K562 (cell line): ENCODE data around the gene ACHE. TPM values are rescaled to one million over a fixed set of nuclear protein-coding genes. Genes with fewer than 3 reads are reported as not detected.

Experiments used
- CBFA2T2 ChIP-seq: fragments of 450-650 bp; conservative IDR thresholded peaks from 2 replicates; pipeline ENCODE4 v1.6.1; 2017; ENCODE audit warnings: mild to moderate bottlenecking
- CBX5 ChIP-seq: IDR thresholded peaks from 2 replicates; pipeline ENCODE4 v1.6.1; 2014; ENCODE audit warnings: low read depth, borderline replicate concordance
- CTBP1 ChIP-seq: fragments of 450-650 bp; IDR thresholded peaks from 2 replicates; pipeline ENCODE4 v1.6.1; 2016; ENCODE audit warnings: borderline replicate concordance
- DMBX1 ChIP-seq: fragments of 250-450 bp; sonication (Bioruptor Pico); IDR thresholded peaks from 2 replicates; pipeline ENCODE4 v1.8.0; 2022; ENCODE audit warnings: inconsistent platforms, mild to moderate bottlenecking, moderate library complexity, borderline replicate concordance
- KLF13 ChIP-seq: fragments of 450-650 bp; IDR thresholded peaks from 2 replicates; pipeline ENCODE4 v1.6.1; 2016; ENCODE audit warnings: missing genetic modification characterization, low read depth, mild to moderate bottlenecking, missing compliant biosample characterization, moderate library complexity, borderline replicate concordance
- MEF2A ChIP-seq: IDR thresholded peaks from 2 replicates; pipeline ENCODE4 v1.6.1; 2011; ENCODE audit warnings: low read depth, mild to moderate bottlenecking, low read length, moderate library complexity; ENCODE audit not compliant: control insufficient read depth
- MXI1 ChIP-seq: IDR thresholded peaks from 2 replicates; pipeline ENCODE4 v1.6.1; 2011; ENCODE audit warnings: low read depth, mild to moderate bottlenecking, improper control_type of control experiment, low read length
- PHF21A ChIP-seq: fragments of 450-650 bp; IDR thresholded peaks from 2 replicates; pipeline ENCODE4 v1.6.1; 2017; ENCODE audit warnings: low read depth, borderline replicate concordance
- SLC30A9 ChIP-seq: fragments of 250-450 bp; sonication (Bioruptor Pico); IDR thresholded peaks from 2 replicates; pipeline ENCODE4 v1.8.0; 2022; ENCODE audit warnings: mild to moderate bottlenecking, moderate library complexity
- STAT5A ChIP-seq: IDR thresholded peaks from 2 replicates; pipeline ENCODE4 v1.6.1; 2012; ENCODE audit warnings: low read length, inconsistent platforms, borderline replicate concordance
- ZKSCAN3 ChIP-seq: fragments of 250-450 bp; sonication (Bioruptor Pico); IDR thresholded peaks from 2 replicates; pipeline ENCODE4 v1.4.0; 2020
- ZNF133 ChIP-seq: fragments of 250-450 bp; sonication (Bioruptor Pico); IDR thresholded peaks from 2 replicates; pipeline ENCODE4 v1.4.0; 2020; ENCODE audit warnings: mild to moderate bottlenecking
- polyA plus RNA-seq, 8 experiments: library from polyadenylated mRNA; depleted of rRNA in 4 of 8; stranded (reverse) in 5 of 8; unstranded in 3 of 8; fragments of >200 nt; fragmentation: Nextera tagmentation in 2 of 8; fragmentation: Illumina TruSeq in 1 of 8; extraction: Ambion mirVana in 2 of 8; extraction: Trizol in 1 of 8; gene quantifications; 2 replicates each; pipeline versions ENCODE4 v1.2.1 to v1.2.3, GENCODE V29; 2011 to 2014; ENCODE audit warnings: inconsistent platforms in 1 of 8, missing spikeins in 1 of 8
- total RNA-seq, 7 experiments: library from RNA; depleted of rRNA in 6 of 7; stranded (reverse); fragments of >200 nt in 6 of 7; fragmentation: Illumina TruSeq in 2 of 7; extraction: Trizol in 2 of 7; gene quantifications; 2 replicates each; pipeline versions ENCODE4 v1.2.1 to v1.2.3, GENCODE V29; 2011 to 2021; ENCODE audit warnings: low replicate concordance in 1 of 7
- TF ChIP-seq, protein P1 (sequence below): fragments of 250-450 bp; sonication (Bioruptor Pico); IDR thresholded peaks from 2 replicates; pipeline ENCODE4 v1.8.0; 2021; ENCODE audit warnings: moderate library complexity, mild to moderate bottlenecking, inconsistent platforms
- TF ChIP-seq, protein P2 (sequence below): IDR thresholded peaks from 2 replicates; pipeline ENCODE4 v1.6.1; 2014; ENCODE audit warnings: antibody characterized with exemption
- TF ChIP-seq, protein P3 (sequence below), 2 experiments: fragments of 450-650 bp in 1 of 2; sonication (generic) in 1 of 2; formaldehyde crosslinking in 1 of 2; IDR thresholded peaks in 1 of 2; conservative IDR thresholded peaks in 1 of 2; 2 replicates each; pipeline versions ENCODE4 v1.6.1 to v1.8.1; 2016 to 2023; ENCODE audit warnings: mild to moderate bottlenecking in 2 of 2, moderate library complexity in 2 of 2, inconsistent platforms in 1 of 2, missing genetic modification reagents in 1 of 2
- TF ChIP-seq, protein P4 (sequence below): sonication (generic); formaldehyde crosslinking; IDR thresholded peaks from 2 replicates; pipeline ENCODE4 v1.8.0; 2022; ENCODE audit warnings: missing genetic modification reagents, mild to moderate bottlenecking, borderline replicate concordance
- TF ChIP-seq, protein P5 (sequence below): fragments of 450-650 bp; formaldehyde crosslinking; IDR thresholded peaks from 2 replicates; pipeline ENCODE4 v1.4.0; 2020; ENCODE audit warnings: mild to moderate bottlenecking, moderate library complexity
- TF ChIP-seq, protein P6 (sequence below): fragments of 450-650 bp; IDR thresholded peaks from 2 replicates; pipeline ENCODE4 v1.6.1; 2016

The ACHE gene
- total and polyA plus RNA-seq, 9 of the 15 experiments (the other 6 are each of a cell fraction or from before 2014, with no cell fraction given): 0.04 to 8.8 (median 1.9) TPM

DNA sequence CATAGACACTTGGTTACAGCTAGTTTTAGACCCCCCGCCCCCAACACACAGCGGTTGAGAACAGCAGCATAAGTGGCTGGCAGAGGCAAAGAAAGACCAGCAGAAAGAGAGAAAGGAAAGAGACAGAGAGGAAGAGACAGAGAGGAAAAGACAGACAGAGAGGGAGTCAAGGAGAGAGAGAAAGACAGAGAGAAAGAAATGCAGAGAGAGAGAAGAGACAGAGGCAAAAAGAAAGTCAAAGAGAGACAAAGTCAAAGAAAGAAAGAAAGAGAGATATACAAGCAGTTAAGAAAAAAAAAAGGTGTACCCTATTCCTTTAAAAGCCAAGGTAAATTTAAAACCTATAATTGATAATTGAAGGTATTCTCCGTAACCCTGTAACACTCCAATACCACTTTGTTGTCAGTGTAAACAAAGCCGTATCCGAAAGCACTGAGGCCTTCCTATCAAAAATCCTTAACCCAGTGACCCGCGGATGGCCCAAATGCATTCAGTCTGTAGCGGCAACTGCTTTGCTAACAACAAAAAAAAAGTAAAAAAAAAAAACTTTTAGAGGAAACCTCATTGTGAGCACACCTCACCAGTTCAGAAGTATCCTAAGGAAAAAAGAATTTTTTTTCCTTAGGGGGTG lies 55.1 kb downstream of the ACHE start (continued):
- TF ChIP-seq, protein P1, sequence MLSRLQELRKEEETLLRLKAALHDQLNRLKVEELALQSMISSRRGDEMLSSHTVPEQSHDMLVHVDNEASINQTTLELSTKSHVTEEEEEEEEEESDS (CRISPR knock-in tag): no peak
- TF ChIP-seq, protein P2, sequence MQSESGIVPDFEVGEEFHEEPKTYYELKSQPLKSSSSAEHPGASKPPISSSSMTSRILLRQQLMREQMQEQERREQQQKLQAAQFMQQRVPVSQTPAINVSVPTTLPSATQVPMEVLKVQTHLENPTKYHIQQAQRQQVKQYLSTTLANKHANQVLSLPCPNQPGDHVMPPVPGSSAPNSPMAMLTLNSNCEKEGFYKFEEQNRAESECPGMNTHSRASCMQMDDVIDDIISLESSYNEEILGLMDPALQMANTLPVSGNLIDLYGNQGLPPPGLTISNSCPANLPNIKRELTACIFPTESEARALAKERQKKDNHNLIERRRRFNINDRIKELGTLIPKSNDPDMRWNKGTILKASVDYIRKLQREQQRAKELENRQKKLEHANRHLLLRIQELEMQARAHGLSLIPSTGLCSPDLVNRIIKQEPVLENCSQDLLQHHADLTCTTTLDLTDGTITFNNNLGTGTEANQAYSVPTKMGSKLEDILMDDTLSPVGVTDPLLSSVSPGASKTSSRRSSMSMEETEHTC: no peak
- TF ChIP-seq STAT5A: no peak
- TF ChIP-seq CTBP1: no peak
- no peak for TF ChIP-seq CBFA2T2
- no peak for TF ChIP-seq PHF21A
- TF ChIP-seq, protein P3, sequence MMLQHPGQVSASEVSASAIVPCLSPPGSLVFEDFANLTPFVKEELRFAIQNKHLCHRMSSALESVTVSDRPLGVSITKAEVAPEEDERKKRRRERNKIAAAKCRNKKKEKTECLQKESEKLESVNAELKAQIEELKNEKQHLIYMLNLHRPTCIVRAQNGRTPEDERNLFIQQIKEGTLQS (IDR thresholded peaks at IDR 0.05): no peak
- TF ChIP-seq, protein P3 (CRISPR knock-in tag; conservative IDR thresholded peaks at IDR 0.05): no peak
- no peak for TF ChIP-seq DMBX1 (CRISPR knock-in tag)
- TF ChIP-seq SLC30A9 (CRISPR knock-in tag): no peak
- no peak for TF ChIP-seq ZNF133 (CRISPR knock-in tag)
- TF ChIP-seq, protein P4, sequence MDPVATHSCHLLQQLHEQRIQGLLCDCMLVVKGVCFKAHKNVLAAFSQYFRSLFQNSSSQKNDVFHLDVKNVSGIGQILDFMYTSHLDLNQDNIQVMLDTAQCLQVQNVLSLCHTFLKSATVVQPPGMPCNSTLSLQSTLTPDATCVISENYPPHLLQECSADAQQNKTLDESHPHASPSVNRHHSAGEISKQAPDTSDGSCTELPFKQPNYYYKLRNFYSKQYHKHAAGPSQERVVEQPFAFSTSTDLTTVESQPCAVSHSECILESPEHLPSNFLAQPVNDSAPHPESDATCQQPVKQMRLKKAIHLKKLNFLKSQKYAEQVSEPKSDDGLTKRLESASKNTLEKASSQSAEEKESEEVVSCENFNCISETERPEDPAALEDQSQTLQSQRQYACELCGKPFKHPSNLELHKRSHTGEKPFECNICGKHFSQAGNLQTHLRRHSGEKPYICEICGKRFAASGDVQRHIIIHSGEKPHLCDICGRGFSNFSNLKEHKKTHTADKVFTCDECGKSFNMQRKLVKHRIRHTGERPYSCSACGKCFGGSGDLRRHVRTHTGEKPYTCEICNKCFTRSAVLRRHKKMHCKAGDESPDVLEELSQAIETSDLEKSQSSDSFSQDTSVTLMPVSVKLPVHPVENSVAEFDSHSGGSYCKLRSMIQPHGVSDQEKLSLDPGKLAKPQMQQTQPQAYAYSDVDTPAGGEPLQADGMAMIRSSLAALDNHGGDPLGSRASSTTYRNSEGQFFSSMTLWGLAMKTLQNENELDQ (CRISPR knock-in tag): no peak
- no peak for TF ChIP-seq KLF13 (tag)
- no peak for TF ChIP-seq CBX5
- TF ChIP-seq, protein P5, sequence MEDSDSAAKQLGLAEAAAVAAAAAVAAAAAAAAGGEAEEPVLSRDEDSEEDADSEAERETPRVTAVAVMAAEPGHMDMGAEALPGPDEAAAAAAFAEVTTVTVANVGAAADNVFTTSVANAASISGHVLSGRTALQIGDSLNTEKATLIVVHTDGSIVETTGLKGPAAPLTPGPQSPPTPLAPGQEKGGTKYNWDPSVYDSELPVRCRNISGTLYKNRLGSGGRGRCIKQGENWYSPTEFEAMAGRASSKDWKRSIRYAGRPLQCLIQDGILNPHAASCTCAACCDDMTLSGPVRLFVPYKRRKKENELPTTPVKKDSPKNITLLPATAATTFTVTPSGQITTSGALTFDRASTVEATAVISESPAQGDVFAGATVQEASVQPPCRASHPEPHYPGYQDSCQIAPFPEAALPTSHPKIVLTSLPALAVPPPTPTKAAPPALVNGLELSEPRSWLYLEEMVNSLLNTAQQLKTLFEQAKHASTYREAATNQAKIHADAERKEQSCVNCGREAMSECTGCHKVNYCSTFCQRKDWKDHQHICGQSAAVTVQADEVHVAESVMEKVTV (CRISPR knock-in tag): peak; percentile 31; the same call in 1 of the 2 replicates
- TF ChIP-seq, protein P6, sequence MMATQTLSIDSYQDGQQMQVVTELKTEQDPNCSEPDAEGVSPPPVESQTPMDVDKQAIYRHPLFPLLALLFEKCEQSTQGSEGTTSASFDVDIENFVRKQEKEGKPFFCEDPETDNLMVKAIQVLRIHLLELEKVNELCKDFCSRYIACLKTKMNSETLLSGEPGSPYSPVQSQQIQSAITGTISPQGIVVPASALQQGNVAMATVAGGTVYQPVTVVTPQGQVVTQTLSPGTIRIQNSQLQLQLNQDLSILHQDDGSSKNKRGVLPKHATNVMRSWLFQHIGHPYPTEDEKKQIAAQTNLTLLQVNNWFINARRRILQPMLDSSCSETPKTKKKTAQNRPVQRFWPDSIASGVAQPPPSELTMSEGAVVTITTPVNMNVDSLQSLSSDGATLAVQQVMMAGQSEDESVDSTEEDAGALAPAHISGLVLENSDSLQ: peak; percentile 37; the same call in 1 of the 2 replicates
- no peak for TF ChIP-seq MEF2A
- TF ChIP-seq ZKSCAN3 (CRISPR knock-in tag): no peak
- no peak for TF ChIP-seq MXI1
